Fibroblast of lung (primary cell): ENCODE data around the gene CCDC60.

Source experiments
- CTCF ChIP-seq, 2 donors: IDR thresholded peaks in 1 of 2; conservative IDR thresholded peaks in 1 of 2; 1 replicate in 1 of 2; 2 replicates in 1 of 2; pipeline ENCODE4 v1.5.1; 2011 to 2012; ENCODE audit warnings: low read length in 2 of 2, control low read depth in 1 of 2, inconsistent platforms in 1 of 2, low read depth in 1 of 2, mild to moderate bottlenecking in 1 of 2
- EZH2 ChIP-seq: IDR thresholded peaks from 2 replicates; pipeline ENCODE4 v1.5.1; 2012; ENCODE audit warnings: low read length, control low read depth, mild to moderate bottlenecking; ENCODE audit errors: missing control alignments

DNA sequence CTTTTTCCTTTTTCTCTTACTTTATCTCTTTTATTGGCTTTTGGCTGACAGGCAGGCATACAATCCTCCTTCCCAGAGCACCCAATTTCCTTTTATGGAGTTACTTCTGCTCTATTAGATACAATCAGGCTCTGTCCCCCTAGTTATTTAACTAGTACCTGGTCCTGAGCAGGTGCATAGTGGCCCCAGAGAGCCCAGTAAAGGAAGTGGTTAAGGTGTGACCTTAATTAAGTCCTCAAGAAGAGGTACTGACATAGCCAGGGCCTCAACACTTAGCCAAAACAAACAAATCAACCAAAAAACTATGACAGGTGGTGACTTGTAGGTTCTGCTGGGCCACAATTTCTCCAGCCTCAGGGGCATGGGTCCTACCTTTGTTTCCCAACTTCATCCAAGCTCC is 82.9 kb downstream of the CCDC60 start:
- TF ChIP-seq EZH2, result no peak
- no peak for TF ChIP-seq CTCF (conservative IDR thresholded peaks at IDR 0.05 in 1 of 2, IDR thresholded peaks at IDR 0.05 in 1 of 2; ENCODE audit: low read depth in 1 of 2, low read length in 2 of 2)
